K562 (cell line): ENCODE results near the gene HDAC9. TPM values are rescaled to one million over a fixed set of nuclear protein-coding genes. Genes with fewer than 3 reads are reported as not detected.

Source experiments
- ATAC-seq: fragments of 200-7000 bp; cut with Tn5 transposase; 3 replicates; pipeline ENCODE4 v1.9.1; 2020; ENCODE audit warnings: moderate library complexity
- BruUV-seq: library from RNA; stranded (reverse); fragments of 400-500 nt; replicated peaks from 2 replicates; lab custom pipeline; 2021; lab: Mats Ljungman, UMichigan
- CTCF ChIA-PET: fragments of 300-600 bp; formaldehyde crosslinking; extraction: SDS; loops from one replicate; lab custom pipeline; 2021; ENCODE audit warnings: low intra/inter-chr PET ratio; lab: Yijun Ruan, JAX
- POLR2A ChIA-PET: fragments of 300-600, 350-650 bp; sonication (Branson Sonifier 250); formaldehyde crosslinking; extraction: SDS; loops from one replicate; lab custom pipeline; 2021; ENCODE audit warnings: antibody characterized with exemption, inconsistent platforms; lab: Yijun Ruan, JAX
- DNase-seq, 4 experiments: peaks; one replicate each; pipeline versions ENCODE4 v3.0.0 to v3.0.0-alpha.2; 2011 to 2018; ENCODE audit warnings: low spot score in 3 of 4, mixed read lengths in 3 of 4; ENCODE audit errors: extremely low read depth in 1 of 4
- FAIRE-seq: peaks from 2 replicates; lab custom pipeline; 2011; peaks lifted over from hg19 to GRCh38; lab: Jason Lieb, UNC
- H2AFZ ChIP-seq: 2 replicates; pipeline ENCODE4 v1.6.0; 2011; ENCODE audit warnings: low read depth, low read length, control low read depth, inconsistent platforms
- H3K27ac ChIP-seq: fragments of 200-600 bp; 3 replicates; pipeline ENCODE4 v1.8.0; 2011; ENCODE audit warnings: low read depth, mild to moderate bottlenecking, control low read depth, inconsistent platforms, low read length, moderate library complexity, mixed read lengths; ENCODE audit errors: extremely low read depth
- H3K27me3 ChIP-seq, 2 experiments: fragments of 300-600 bp in 1 of 2; 2 replicates in 1 of 2; 3 replicates in 1 of 2; pipeline versions ENCODE4 v1.6.0 to v1.8.0; 2011; ENCODE audit warnings: inconsistent platforms in 2 of 2, low read length in 2 of 2, mild to moderate bottlenecking in 1 of 2, mixed read lengths in 1 of 2, moderate library complexity in 1 of 2; ENCODE audit not compliant: control insufficient read depth in 2 of 2, insufficient read depth in 2 of 2
- H3K36me3 ChIP-seq: fragments of 300-600 bp; 3 replicates; pipeline ENCODE4 v1.8.0; 2011; ENCODE audit warnings: mild to moderate bottlenecking, low read length, inconsistent platforms; ENCODE audit not compliant: control insufficient read depth, insufficient read depth
- H3K4me1 ChIP-seq, 2 experiments: fragments of 200-600 bp in 1 of 2; replicated peaks in 1 of 2; 2 replicates in 1 of 2; 3 replicates in 1 of 2; pipeline versions ENCODE4 v1.5.1 to v1.8.0; 2011; ENCODE audit warnings: inconsistent platforms in 2 of 2, low read length in 2 of 2, mild to moderate bottlenecking in 1 of 2, mixed read lengths in 1 of 2, moderate library complexity in 1 of 2; ENCODE audit not compliant: control insufficient read depth in 2 of 2, insufficient read depth in 2 of 2
- H3K4me2 ChIP-seq: 2 replicates; pipeline ENCODE4 v1.6.1; 2011; ENCODE audit warnings: low read length, control low read depth, inconsistent platforms, mixed read lengths; ENCODE audit not compliant: insufficient read depth
- H3K4me3 ChIP-seq: fragments of 200-600 bp; sonication (generic), shearing (Covaris generic); 2 replicates; pipeline ENCODE4 v1.5.1; 2016; ENCODE audit warnings: control low read depth, inconsistent platforms
- H3K79me2 ChIP-seq: fragments of 200-600 bp; 3 replicates; pipeline ENCODE4 v1.8.0; 2011; ENCODE audit warnings: low read length, inconsistent platforms; ENCODE audit not compliant: control insufficient read depth, insufficient read depth
- H3K9ac ChIP-seq, 2 experiments: 2 replicates each; pipeline versions ENCODE4 v1.6.0 to v1.6.1; 2011; ENCODE audit warnings: low read depth in 2 of 2, low read length in 2 of 2, control low read depth in 1 of 2, inconsistent platforms in 1 of 2, mild to moderate bottlenecking in 1 of 2, mixed read lengths in 1 of 2; ENCODE audit not compliant: insufficient read depth in 1 of 2
- H3K9me1 ChIP-seq: one replicate; pipeline ENCODE4 v1.6.0; 2011; ENCODE audit warnings: inconsistent platforms, mild to moderate bottlenecking, low read length, moderate library complexity; ENCODE audit not compliant: control insufficient read depth, insufficient read depth
- H3K9me3 ChIP-seq: replicated peaks from 2 replicates; pipeline ENCODE4 v1.5.1; 2011; ENCODE audit warnings: low read depth, low read length, inconsistent platforms; ENCODE audit not compliant: control insufficient read depth, insufficient read depth
- H4K20me1 ChIP-seq: replicated peaks from 2 replicates; pipeline ENCODE4 v1.6.1; 2011; ENCODE audit warnings: low read length, inconsistent platforms, mixed read lengths; ENCODE audit not compliant: control insufficient read depth, insufficient read depth
- CHCHD3 ChIP-seq: fragments of 250-450 bp; sonication (Bioruptor Pico); IDR thresholded peaks from 2 replicates; pipeline ENCODE4 v2.1.2; 2022; ENCODE audit warnings: mild to moderate bottlenecking
- CTCFL ChIP-seq: IDR thresholded peaks from 2 replicates; pipeline ENCODE4 v1.6.1; 2011; ENCODE audit warnings: borderline replicate concordance, low read depth, mild to moderate bottlenecking, moderate library complexity, low read length; ENCODE audit not compliant: insufficient read depth, poor library complexity, severe bottlenecking
- CXXC5 ChIP-seq: fragments of 250-450 bp; sonication (Bioruptor Pico); IDR thresholded peaks from 2 replicates; pipeline ENCODE4 v1.8.0; 2022; ENCODE audit warnings: inconsistent platforms, mild to moderate bottlenecking, moderate library complexity
- GTF2F1 ChIP-seq: IDR thresholded peaks from 2 replicates; pipeline ENCODE4 v1.6.1; 2011; ENCODE audit warnings: low read depth, low read length, improper control_type of control experiment
- PTTG1 ChIP-seq: fragments of 450-650 bp; IDR thresholded peaks from 2 replicates; pipeline ENCODE4 v1.6.1; 2016; ENCODE audit warnings: low read depth, mild to moderate bottlenecking, missing genetic modification characterization, missing compliant biosample characterization
- TFE3 ChIP-seq: fragments of 450-650 bp; formaldehyde crosslinking; IDR thresholded peaks from 2 replicates; pipeline ENCODE4 v1.4.0; 2020; ENCODE audit warnings: mild to moderate bottlenecking, mixed read lengths
- ZFP91 ChIP-seq: sonication (generic); formaldehyde crosslinking; IDR thresholded peaks from 2 replicates; pipeline ENCODE4 v1.8.0; 2022; ENCODE audit warnings: mild to moderate bottlenecking, missing genetic modification reagents
- ZNF140 ChIP-seq: fragments of 250-450 bp; sonication (Bioruptor Pico); IDR thresholded peaks from 2 replicates; pipeline ENCODE4 v1.8.0; 2021; ENCODE audit warnings: moderate library complexity, mild to moderate bottlenecking, inconsistent platforms
- ZNF766 ChIP-seq: fragments of 200-800 bp; sonication (Bioruptor generic); conservative IDR thresholded peaks from 2 replicates; pipeline ENCODE4 v1.6.1; 2016; ENCODE audit warnings: missing genetic modification characterization, missing compliant biosample characterization
- WGBS: fragments of 100-300 bp; shearing (Covaris generic); methylation state at CpG from one replicate; pipeline ENCODE4 v1.1.6; 2016; ENCODE audit warnings: low coverage, mixed read lengths; ENCODE audit not compliant: insufficient coverage; ENCODE audit errors: missing lambda C conversion rate; 5-methylcytosine and 5-hydroxymethylcytosine counted together
- in situ Hi-C: fragments of 300-500 bp; cut with MboI; formaldehyde crosslinking; loops from 4 replicates; pipeline ENCODE4 v1.15.0; 2018; ENCODE audit warnings: inconsistent platforms, mixed read lengths
- intact Hi-C: fragments of 100-400 bp; cut with micrococcal nuclease; formaldehyde crosslinking; loops from 2 replicates; pipeline ENCODE4 v1.14.2; 2022
- polyA plus RNA-seq, 8 experiments: library from polyadenylated mRNA; depleted of rRNA in 4 of 8; stranded (reverse) in 5 of 8; unstranded in 3 of 8; fragments of >200 nt; fragmentation: Nextera tagmentation in 2 of 8; fragmentation: Illumina TruSeq in 1 of 8; extraction: Ambion mirVana in 2 of 8; extraction: Trizol in 1 of 8; gene quantifications; 2 replicates each; pipeline versions ENCODE4 v1.2.1 to v1.2.3, GENCODE V29; 2011 to 2014; ENCODE audit warnings: inconsistent platforms in 1 of 8, missing spikeins in 1 of 8
- total RNA-seq, 7 experiments: library from RNA; depleted of rRNA in 6 of 7; stranded (reverse); fragments of >200 nt in 6 of 7; fragmentation: Illumina TruSeq in 2 of 7; extraction: Trizol in 2 of 7; gene quantifications; 2 replicates each; pipeline versions ENCODE4 v1.2.1 to v1.2.3, GENCODE V29; 2011 to 2021; ENCODE audit warnings: low replicate concordance in 1 of 7
- TF ChIP-seq, protein P1 (sequence below): fragments of 450-650 bp; IDR thresholded peaks from one replicate; pipeline ENCODE4 v1.6.1; 2018; ENCODE audit warnings: mild to moderate bottlenecking, moderate library complexity; ENCODE audit not compliant: partially characterized antibody
- TF ChIP-seq, protein P2 (sequence below), 3 experiments: fragments of 200-800 bp in 1 of 3; sonication (Bioruptor generic) in 1 of 3; sonication (generic) in 1 of 3; formaldehyde crosslinking in 1 of 3; IDR thresholded peaks; 2 replicates each; pipeline versions ENCODE4 v1.6.1 to v1.8.0; 2016 to 2022; ENCODE audit warnings: mild to moderate bottlenecking in 2 of 3, missing compliant biosample characterization in 2 of 3, missing genetic modification characterization in 2 of 3, missing genetic modification reagents in 1 of 3

HDAC9 gene
- total and polyA plus RNA-seq, 9 of the 15 experiments (the other 6 are each of a cell fraction or from before 2014, with no cell fraction given) = 0.08 to 0.91 (median 0.33) TPM

DNA sequence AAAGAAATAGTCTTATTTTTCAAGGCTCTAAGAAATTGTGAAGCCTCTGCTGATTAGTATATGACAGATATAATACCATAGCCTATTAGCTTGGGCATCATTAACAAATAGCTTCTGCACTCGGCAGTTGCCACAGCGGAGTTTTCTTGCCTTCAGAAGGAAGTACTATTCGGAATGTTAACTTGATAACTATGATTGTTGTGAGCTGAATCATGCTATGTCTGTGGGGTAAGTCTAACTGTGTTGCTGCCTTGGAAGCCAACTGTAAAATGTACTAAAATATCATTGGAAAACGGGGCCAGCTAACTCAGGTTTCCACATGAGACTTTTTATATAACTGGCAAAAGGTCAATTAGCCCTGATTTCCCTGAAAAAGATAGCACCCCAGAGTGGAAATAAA lies 528.7 kb downstream of the HDAC9 start:
- Histone ChIP-seq H3K36me3 (no peaks in the 10 kb centered on the region), H2AFZ (no peak overlapping the region), H3K9ac (no peak overlapping the region), H3K79me2 (no peaks in the 10 kb centered on the region), H3K9me3 (peaks cover 1% of the 10 kb centered on the region; the same call in 1 of the 2 replicates), H3K27me3 (no peaks in the 10 kb centered on the region), H3K9me1 (no peaks in the 10 kb centered on the region), H3K27ac (no peak overlapping the region), H3K4me3 (no peak overlapping the region), H3K4me2 (no peak overlapping the region), H3K4me1 (no peaks in the 10 kb centered on the region), H4K20me1 (no peaks in the 10 kb centered on the region)
- DNase-seq = no peak
- no peak for FAIRE-seq
- ATAC-seq = no peak
- CTCF ChIA-PET = interaction anchor here (0.6 kb wide), 1 partner anchor 1251 kb away, joined by 3 read pairs; no protein-coding TSS in a partner anchor
- in situ Hi-C loops (no loop called here), intact Hi-C loops (no loop called here)
- WGBS = 0% methylated on average over 4 of the region's 4 CpGs
- no TSS peak for BruUV-seq
- POLR2A ChIA-PET = no interaction called here
- TF ChIP-seq PTTG1 (tag) (no peak), ZNF766 (CRISPR knock-in tag) (no peak), ZFP91 (CRISPR knock-in tag) (no peak), TFE3 (CRISPR knock-in tag) (no peak), CTCFL (no peak), GTF2F1 (no peak), ZNF140 (CRISPR knock-in tag) (no peak), CXXC5 (CRISPR knock-in tag) (no peak), CHCHD3 (CRISPR knock-in tag) (no peak)
- TF ChIP-seq, protein P1, sequence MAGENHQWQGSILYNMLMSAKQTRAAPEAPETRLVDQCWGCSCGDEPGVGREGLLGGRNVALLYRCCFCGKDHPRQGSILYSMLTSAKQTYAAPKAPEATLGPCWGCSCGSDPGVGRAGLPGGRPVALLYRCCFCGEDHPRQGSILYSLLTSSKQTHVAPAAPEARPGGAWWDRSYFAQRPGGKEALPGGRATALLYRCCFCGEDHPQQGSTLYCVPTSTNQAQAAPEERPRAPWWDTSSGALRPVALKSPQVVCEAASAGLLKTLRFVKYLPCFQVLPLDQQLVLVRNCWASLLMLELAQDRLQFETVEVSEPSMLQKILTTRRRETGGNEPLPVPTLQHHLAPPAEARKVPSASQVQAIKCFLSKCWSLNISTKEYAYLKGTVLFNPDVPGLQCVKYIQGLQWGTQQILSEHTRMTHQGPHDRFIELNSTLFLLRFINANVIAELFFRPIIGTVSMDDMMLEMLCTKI = no peak
- TF ChIP-seq, protein P2, sequence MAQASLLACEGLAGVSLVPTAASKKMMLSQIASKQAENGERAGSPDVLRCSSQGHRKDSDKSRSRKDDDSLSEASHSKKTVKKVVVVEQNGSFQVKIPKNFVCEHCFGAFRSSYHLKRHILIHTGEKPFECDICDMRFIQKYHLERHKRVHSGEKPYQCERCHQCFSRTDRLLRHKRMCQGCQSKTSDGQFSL (CRISPR knock-in tag; IDR thresholded peaks at IDR 0.05) = no peak
- TF ChIP-seq, protein P2 (tag; IDR thresholded peaks at IDR 0.05) = no peak
